IPS-20b (cell line): ENCODE data around the gene SULT6B1.
A peak's percentile ranks its signal among the peaks of the same experiment; 100 is the strongest.
"Not testable (repeated sequence)": the region's sequence is repeated elsewhere in the genome, so short reads cannot be mapped to it uniquely, and the experiment has no call there.

ENCODE experiments used
- H3K27ac ChIP-seq: one replicate; pipeline ENCODE4 v1.5.1; 2013; ENCODE audit warnings: low read length
- H3K27me3 ChIP-seq: 2 replicates; pipeline ENCODE4 v1.6.1; 2013; ENCODE audit warnings: mild to moderate bottlenecking, low read length, inconsistent platforms; ENCODE audit not compliant: insufficient read depth
- H3K36me3 ChIP-seq: 2 replicates; pipeline ENCODE4 v1.6.1; 2013; ENCODE audit warnings: low read depth, mild to moderate bottlenecking, inconsistent platforms, low read length, moderate library complexity; ENCODE audit not compliant: insufficient read depth
- H3K4me1 ChIP-seq: 2 replicates; pipeline ENCODE4 v1.6.1; 2013; ENCODE audit warnings: mild to moderate bottlenecking, control low read depth, inconsistent platforms, low read length, moderate library complexity; ENCODE audit not compliant: insufficient read depth
- H3K4me3 ChIP-seq: 2 replicates; pipeline ENCODE4 v1.5.1; 2013; ENCODE audit warnings: mild to moderate bottlenecking, low read length, inconsistent platforms
- H3K9ac ChIP-seq: 2 replicates; pipeline ENCODE4 v1.6.1; 2013; ENCODE audit warnings: low read depth, mild to moderate bottlenecking, inconsistent platforms, low read length, moderate library complexity
- H3K9me3 ChIP-seq: 2 replicates; pipeline ENCODE4 v1.6.1; 2013; ENCODE audit warnings: mild to moderate bottlenecking, low read depth, low read length, inconsistent platforms; ENCODE audit not compliant: insufficient read depth

SULT6B1 gene

DNA sequence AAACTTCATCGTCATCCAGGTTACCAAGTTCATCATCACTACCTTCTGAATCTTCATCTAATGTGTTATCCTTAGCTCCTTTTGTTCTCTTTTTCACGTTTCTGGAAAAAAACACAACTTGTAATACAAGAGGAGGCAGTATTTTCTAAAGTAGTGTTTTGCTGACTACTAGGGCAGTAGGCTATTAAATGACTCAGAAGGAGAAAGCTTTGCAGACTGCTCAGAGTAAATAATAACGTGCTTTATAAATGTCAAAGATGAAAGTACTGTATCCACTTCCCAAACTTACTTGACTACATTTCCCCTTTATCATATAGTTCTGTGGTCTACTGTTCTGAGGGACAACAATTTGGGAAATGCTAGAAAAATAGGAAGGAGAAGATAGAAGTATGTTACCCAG lies 23.5 kb upstream of the SULT6B1 start:
- H3K9ac ChIP-seq, result no peak overlapping the region
- H3K27ac ChIP-seq, result no peak overlapping the region
- H3K36me3 ChIP-seq, result peaks cover 100% of the 10 kb centered on the region
- no peaks in the 10 kb centered on the region; the same call in 1 of the 2 replicates for H3K4me1 ChIP-seq
- H3K9me3 ChIP-seq, result peaks cover 42% of the 10 kb centered on the region
- no peaks in the 10 kb centered on the region for H3K27me3 ChIP-seq
- no peak overlapping the region for H3K4me3 ChIP-seq

DNA sequence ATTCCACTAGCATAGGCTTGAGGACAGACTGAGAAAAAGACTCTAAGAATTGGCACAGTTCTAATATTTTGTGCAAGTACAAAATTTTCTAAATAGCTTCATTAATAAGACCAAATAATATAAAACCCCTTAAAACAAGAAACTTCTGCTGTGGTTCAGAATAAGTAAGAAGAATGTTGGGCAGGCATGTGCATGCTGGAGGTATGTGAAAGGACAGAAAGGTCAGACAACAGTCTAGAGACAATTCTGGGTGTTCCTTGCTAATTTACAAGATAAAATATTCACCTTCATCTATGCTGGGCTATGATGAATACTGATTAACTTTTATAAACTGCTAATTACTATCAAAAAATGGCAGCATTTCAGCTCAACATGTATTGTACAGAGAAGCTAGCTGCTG lies 22.7 kb upstream of the SULT6B1 start:
- H3K36me3 ChIP-seq, result peaks cover 100% of the 10 kb centered on the region
- H3K4me1 ChIP-seq, result peaks cover 5% of the 10 kb centered on the region; the same call in 1 of the 2 replicates
- peaks cover 49% of the 10 kb centered on the region for H3K9me3 ChIP-seq
- no peak overlapping the region for H3K27ac ChIP-seq
- no peak overlapping the region for H3K4me3 ChIP-seq
- H3K27me3 ChIP-seq, result no peaks in the 10 kb centered on the region
- no peak overlapping the region for H3K9ac ChIP-seq

DNA sequence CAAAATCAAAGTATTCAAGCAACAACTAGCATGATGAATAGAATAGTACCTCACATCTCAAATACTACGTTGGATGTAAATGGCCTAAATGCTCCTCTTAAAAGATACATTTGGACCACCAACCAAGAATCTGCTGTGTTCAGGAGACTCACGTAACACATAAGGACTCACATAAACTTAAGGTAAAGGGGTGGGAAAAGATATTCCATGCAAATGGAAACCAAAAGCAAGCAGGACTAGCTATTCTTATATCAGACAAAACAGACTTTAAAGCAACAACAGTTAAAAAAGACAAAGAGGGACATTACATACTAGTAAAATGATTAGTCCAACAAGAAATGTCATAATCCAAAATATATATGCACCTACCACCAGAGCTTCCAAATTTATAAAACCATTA lies 18.3 kb upstream of the SULT6B1 start:
- Histone ChIP-seq H3K4me3 (0 out of 2 replicates have a peak overlapping the region, but pooled peaks have one; percentile 19), H3K9ac (peak overlapping the region; percentile 71; the same call in 1 of the 2 replicates), H3K27ac (peak overlapping the region; percentile 96), H3K36me3 (peaks cover 97% of the 10 kb centered on the region), H3K4me1 (peaks cover 15% of the 10 kb centered on the region; the same call in 1 of the 2 replicates), H3K9me3 (peaks cover 73% of the 10 kb centered on the region)
- not testable (repeated sequence) for H3K27me3 ChIP-seq

DNA sequence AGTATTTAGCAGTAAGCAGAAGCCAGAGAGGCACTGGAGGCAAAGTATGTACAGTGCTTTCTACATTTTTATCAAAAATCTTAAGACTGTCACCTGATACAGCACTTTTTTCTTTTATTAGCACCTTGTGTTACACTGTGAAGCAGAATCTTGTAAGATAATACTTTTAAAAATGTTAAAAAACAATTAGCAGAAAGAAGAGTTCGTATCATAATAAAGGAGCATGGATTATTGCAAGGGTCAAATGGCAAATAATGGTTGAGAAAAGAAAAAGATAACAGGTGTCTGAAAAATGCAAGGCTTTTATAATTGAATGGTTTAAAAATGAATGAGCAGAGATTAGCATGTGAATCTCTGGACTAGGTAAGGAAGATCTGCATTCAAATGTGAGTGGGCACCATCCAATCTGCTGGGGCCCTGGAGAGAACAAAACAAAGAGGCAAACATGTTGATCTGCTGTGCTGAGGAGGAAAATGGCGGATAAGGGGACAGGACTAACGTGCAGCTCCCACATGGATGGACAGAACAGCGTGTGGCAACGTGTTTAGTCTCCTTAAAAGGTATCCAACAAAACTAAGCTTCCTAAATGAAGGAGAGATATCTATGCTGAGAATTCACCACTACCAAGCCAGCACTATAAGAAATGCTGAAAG lies 17.3 kb upstream of the SULT6B1 start:
- H3K9me3 ChIP-seq, result peaks cover 70% of the 10 kb centered on the region
- H3K36me3 ChIP-seq, result peaks cover 97% of the 10 kb centered on the region
- H3K27me3 ChIP-seq, result no peaks in the 10 kb centered on the region
- peaks cover 15% of the 10 kb centered on the region; the same call in 1 of the 2 replicates for H3K4me1 ChIP-seq
- H3K27ac ChIP-seq, result peak overlapping the region; percentile 96
- H3K4me3 ChIP-seq, result peak overlapping the region; percentile 41; the same call in 1 of the 2 replicates
- H3K9ac ChIP-seq, result peak overlapping the region; percentile 71

DNA sequence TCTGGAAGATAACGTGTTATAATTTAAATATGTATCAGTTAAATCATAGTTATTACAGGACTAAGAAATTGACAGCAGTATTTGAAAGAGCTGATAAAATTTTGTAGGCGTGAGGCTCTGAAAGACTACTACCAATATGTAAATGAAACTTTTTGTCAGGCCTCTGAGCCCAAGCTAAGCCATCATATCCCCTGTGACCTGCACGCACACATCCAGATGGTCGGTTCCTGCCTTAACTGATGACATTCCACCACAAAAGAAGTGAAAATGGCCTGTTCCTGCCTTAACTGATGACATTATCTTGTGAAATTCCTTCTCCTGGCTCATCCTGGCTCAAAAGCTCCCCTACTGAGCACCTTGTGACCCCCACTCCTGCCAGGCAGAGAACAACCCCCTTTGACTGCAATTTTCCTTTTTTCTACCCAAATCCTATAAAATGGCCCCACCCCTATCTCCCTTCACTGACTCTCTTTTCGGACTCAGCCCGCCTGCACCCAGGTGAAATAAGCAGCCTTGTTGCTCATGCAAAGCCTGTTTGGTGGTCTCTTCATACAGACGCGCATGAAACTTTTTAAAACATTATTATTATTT lies 16.7 kb upstream of the SULT6B1 start:
- peak overlapping the region; percentile 41; the same call in 1 of the 2 replicates for H3K4me3 ChIP-seq
- H3K36me3 ChIP-seq, result peaks cover 97% of the 10 kb centered on the region
- H3K9me3 ChIP-seq, result peaks cover 64% of the 10 kb centered on the region
- H3K9ac ChIP-seq, result peak overlapping the region; percentile 71
- peak overlapping the region; percentile 96 for H3K27ac ChIP-seq
- peaks cover 15% of the 10 kb centered on the region; the same call in 1 of the 2 replicates for H3K4me1 ChIP-seq
- not testable (repeated sequence) for H3K27me3 ChIP-seq

DNA sequence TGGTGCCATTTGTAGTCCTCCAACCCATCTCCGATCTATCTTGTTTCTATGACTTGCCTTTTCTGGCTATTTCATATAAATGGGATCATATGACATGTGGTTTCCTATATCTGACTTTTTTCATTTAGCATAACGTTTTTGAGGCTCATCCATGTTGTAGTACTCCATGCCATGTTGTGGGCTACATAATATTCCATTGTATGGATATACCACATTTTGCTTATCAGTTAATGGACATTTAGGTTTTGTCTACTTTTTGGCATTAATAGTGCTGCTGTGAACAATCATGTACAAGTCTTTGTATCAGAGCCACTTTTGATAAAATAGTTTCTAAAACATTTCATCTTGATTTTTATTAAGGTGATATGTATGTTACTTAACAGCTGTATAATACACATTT lies 15.2 kb upstream of the SULT6B1 start:
- Histone ChIP-seq H3K9ac (no peak overlapping the region), H3K4me1 (peaks cover 20% of the 10 kb centered on the region; the same call in 1 of the 2 replicates), H3K36me3 (peaks cover 90% of the 10 kb centered on the region), H3K27me3 (no peaks in the 10 kb centered on the region), H3K9me3 (peaks cover 49% of the 10 kb centered on the region), H3K4me3 (peak overlapping the region; percentile 12; the same call in 1 of the 2 replicates), H3K27ac (no peak overlapping the region)

DNA sequence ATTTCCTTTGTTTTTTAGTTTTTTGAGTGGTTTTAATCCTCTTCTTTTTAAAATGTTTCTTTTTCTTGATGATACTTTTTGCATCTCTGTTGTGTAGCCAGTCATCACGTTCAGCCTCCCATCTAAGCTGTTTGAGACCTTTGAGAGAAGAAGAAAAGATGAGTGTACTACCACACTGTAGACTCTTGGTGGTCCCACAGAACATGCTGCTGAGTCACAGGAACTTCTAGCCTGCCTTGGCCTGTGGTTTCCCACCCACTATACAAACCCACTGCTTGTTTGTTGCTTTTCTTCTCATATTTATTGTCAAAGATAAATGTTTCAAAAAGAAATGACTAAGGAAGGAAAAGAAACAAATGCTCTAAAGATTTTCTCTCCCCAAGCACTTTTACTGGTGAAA lies 13.3 kb upstream of the SULT6B1 start:
- Histone ChIP-seq H3K27me3 (no peaks in the 10 kb centered on the region), H3K9ac (no peak overlapping the region), H3K9me3 (peaks cover 30% of the 10 kb centered on the region), H3K4me1 (peaks cover 26% of the 10 kb centered on the region; the same call in 1 of the 2 replicates), H3K36me3 (peaks cover 70% of the 10 kb centered on the region), H3K4me3 (no peak overlapping the region), H3K27ac (no peak overlapping the region)

DNA sequence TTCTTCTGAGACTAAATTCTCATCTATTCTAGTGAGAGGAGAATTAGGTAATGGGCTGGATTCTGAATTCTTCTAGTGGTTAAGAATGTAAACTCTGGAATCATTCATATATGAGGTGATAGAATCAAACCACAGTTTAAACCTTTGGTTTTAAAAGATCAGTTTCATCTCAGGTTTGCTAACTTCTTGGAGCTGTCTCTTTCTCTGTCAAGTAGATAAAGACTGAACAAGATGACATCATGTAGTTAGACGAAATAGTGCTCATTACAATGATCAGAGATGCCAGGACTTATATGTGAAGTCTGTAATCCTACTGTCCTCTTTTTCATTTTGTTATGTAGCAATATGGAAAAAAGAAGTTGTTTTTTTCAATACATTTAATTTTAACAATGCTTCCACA lies 12.7 kb upstream of the SULT6B1 start:
- Histone ChIP-seq H3K27ac (no peak overlapping the region), H3K9me3 (peaks cover 24% of the 10 kb centered on the region)

DNA sequence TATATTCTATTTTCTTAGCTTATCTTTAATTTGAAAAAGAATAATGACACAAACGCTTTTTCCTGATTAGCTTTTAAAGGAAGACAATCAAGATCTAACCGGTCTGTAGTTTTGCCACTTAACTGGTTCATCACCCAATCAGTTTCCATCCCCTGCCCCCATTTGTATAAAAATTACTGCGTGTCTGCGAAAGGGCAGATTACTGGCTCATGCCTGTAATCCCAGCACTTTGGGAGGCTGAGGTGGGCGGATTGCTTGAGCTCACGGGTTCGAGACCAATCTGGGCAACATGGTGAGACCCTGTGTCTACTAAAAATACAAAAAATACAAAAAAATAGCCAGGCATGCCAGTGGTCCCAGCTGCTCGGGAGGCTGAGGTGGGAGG lies 10.2 kb upstream of the SULT6B1 start:
- H3K36me3 ChIP-seq, result peaks cover 41% of the 10 kb centered on the region
- H3K4me1 ChIP-seq, result peaks cover 13% of the 10 kb centered on the region; the same call in 1 of the 2 replicates
- peak overlapping the region; percentile 53 for H3K27ac ChIP-seq
- peak overlapping the region; percentile 80; the same call in 1 of the 2 replicates for H3K9ac ChIP-seq
- peaks cover 8% of the 10 kb centered on the region for H3K9me3 ChIP-seq
- H3K4me3 ChIP-seq, result peak overlapping the region; percentile 10; the same call in 1 of the 2 replicates
- H3K27me3 ChIP-seq, result no peaks in the 10 kb centered on the region

More for the DNA sequence above, 12.7 kb upstream of the SULT6B1 start:
- peaks cover 65% of the 10 kb centered on the region for H3K36me3 ChIP-seq
- no peaks in the 10 kb centered on the region for H3K27me3 ChIP-seq
- H3K9ac ChIP-seq, result no peak overlapping the region
- peaks cover 23% of the 10 kb centered on the region; the same call in 1 of the 2 replicates for H3K4me1 ChIP-seq
- H3K4me3 ChIP-seq, result no peak overlapping the region

DNA sequence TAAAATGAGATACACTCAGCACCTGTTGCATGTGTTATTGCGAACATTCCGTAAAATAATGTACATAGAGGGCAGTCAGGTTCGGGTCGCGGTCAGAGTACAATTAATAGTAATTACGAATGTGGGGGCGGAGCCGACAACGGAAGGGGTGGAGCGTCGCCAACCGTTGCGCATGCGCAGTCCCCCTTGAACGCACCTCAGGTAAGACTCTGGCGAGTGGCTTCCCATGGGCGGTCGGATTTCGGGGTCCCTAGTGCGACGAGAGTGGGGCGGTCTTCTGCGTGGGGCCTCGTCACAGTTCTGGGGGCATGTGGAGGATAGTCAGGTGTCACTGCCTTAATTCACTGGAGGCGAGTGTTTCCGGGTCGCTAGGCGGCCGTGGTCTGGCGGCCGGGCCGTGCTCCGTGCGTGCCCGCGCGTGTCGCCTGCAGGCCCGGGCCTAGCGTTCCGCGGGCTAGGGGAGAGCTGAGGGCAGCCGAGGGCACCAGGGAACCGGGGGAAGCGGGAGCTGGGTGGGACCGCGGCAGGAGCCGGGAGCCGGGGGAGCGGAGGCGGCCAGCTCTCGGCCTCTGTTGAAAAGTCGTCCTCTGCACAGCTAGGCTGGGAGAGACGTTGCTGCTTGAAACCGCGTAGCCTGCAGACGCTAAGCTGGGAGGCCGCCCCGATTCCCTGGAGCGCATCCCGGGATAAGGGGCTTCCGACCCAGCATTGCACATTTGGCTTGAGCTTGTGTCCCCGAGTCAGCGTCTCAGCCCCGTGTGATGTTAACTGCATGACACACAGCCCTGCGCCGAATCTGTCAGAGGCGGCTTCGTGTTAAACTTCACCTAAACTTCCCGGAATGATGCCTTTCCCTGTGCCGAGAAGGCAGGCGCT lies 8.1 kb upstream of the SULT6B1 start, which contains the start of gene CEBPZOS:
Gene CEBPZOS, plus strand, starts transcription at position 177 of the 876 bp plus-strand sequence. CDS start 3,209 bp downstream, outside the sequence.
- peaks cover 27% of the 10 kb centered on the region for H3K4me1 ChIP-seq

DNA sequence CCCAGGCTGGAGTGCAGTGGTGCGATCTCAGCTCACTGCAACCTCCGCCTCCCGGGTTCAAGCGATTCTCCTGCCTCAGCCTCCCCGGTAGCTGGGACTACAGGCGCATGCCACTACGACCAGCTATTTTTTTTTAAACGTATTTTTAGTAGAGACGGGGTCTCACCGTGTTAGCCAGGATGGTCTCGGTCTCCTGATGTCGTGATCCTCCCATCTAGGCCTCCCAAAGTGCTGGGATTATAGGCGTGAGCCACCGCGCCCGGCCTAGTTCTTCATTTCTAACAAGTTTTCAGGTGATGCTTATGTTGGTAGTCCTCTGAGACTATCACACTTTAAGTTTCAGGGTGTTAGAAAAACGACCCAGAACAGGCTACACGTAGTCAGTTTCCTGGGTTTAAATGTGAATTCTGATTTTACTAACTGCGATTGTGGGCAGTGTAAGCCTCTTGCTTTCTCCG lies 7.4 kb upstream of the SULT6B1 start:
- Histone ChIP-seq H3K9ac (peak overlapping the region; percentile 80; the same call in 1 of the 2 replicates), H3K4me1 (peaks cover 30% of the 10 kb centered on the region), H3K4me3 (peak overlapping the region; percentile 81; the same call in 1 of the 2 replicates), H3K27ac (peak overlapping the region; percentile 8), H3K36me3 (peaks cover 14% of the 10 kb centered on the region)
- H3K27me3 ChIP-seq, H3K9me3 ChIP-seq: not testable (repeated sequence)

More for the DNA sequence above, 8.1 kb upstream of the SULT6B1 start, which contains the start of gene CEBPZOS:
- H3K36me3 ChIP-seq, result peaks cover 21% of the 10 kb centered on the region
- peak within 1 kb of the TSS; percentile 8 for H3K27ac ChIP-seq
- H3K27me3 ChIP-seq, result no peaks in the 10 kb centered on the region
- H3K9ac ChIP-seq, result peak within 1 kb of the TSS; percentile 80; the same call in 1 of the 2 replicates
- no peaks in the 10 kb centered on the region for H3K9me3 ChIP-seq
- H3K4me3 ChIP-seq, result peak within 1 kb of the TSS; percentile 81
